Jurkat, Clone E6-1 (cell line): ENCODE measurements around the gene ARID1B.

Experiments used
- DNase-seq: peaks from one replicate; pipeline ENCODE4 v3.0.0-alpha.2; 2011; ENCODE audit warnings: low read depth, low spot score
- H3K4me3 ChIP-seq: 2 replicates; pipeline ENCODE4 v1.5.1; 2011; ENCODE audit warnings: mild to moderate bottlenecking, low read length, control low read depth, moderate library complexity

Gene ARID1B

DNA sequence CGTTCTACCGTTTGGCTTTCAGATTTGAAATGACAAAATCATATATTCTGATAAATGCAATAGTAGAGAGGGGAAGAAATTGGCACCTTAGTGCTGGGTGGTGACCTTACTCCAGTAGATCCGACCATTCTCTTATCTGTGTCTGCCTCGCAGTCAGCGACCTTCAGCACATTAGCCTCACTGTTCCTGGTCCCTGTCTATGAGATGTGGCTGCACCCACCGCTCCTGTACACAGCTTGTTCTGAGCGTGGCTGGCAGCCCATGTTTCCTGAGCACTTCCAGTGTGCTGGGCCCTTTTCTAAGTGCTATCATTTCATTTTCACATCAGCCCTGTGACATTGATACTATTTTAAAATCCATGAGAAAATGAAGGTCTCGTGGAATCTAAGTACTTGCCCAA is 408.0 kb downstream of the ARID1B start:
- no peak for DNase-seq
- no peak overlapping the region for H3K4me3 ChIP-seq

DNA sequence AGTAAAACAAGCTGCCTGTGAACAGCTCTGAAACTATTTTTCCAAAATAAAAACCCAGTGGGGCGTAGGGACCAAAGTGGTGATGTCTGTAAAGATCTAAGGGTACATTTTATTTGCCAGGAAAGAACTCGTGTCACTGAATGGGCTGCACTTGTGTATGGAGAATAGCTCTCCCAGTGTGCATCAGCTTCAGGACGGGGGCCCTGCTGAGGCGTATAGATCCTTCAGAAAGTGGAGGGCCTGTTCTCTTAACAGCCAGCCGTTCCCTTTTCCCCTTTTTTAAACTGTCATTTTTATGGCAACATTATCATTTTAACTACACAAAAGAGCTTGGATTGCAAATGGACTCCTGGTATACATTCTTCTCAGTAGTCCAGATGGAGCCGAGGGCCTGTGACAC is 408.8 kb downstream of the ARID1B start:
- no peak for DNase-seq
- no peak overlapping the region for H3K4me3 ChIP-seq

DNA sequence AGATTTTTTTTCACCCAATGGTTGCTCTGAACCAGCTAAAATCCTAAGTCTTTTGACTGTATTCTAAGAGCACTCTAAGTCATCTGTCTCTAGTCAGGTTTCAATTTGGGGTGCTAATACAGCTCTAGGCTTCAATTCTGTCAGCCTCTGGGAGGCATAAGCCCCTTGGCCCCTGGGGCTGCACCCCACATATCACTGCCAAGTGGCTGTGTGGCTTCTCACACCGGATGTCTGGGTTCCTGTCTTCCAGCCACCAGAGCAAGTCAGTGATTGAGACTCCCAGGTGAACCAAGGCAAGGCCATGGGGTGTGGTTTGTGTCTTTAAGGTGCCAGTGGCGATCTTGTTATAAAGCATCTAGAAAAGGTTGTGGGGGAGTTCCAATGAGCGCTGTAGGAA is 409.6 kb downstream of the ARID1B start:
- H3K4me3 ChIP-seq: no peak overlapping the region
- DNase-seq: peak; percentile 7

DNA sequence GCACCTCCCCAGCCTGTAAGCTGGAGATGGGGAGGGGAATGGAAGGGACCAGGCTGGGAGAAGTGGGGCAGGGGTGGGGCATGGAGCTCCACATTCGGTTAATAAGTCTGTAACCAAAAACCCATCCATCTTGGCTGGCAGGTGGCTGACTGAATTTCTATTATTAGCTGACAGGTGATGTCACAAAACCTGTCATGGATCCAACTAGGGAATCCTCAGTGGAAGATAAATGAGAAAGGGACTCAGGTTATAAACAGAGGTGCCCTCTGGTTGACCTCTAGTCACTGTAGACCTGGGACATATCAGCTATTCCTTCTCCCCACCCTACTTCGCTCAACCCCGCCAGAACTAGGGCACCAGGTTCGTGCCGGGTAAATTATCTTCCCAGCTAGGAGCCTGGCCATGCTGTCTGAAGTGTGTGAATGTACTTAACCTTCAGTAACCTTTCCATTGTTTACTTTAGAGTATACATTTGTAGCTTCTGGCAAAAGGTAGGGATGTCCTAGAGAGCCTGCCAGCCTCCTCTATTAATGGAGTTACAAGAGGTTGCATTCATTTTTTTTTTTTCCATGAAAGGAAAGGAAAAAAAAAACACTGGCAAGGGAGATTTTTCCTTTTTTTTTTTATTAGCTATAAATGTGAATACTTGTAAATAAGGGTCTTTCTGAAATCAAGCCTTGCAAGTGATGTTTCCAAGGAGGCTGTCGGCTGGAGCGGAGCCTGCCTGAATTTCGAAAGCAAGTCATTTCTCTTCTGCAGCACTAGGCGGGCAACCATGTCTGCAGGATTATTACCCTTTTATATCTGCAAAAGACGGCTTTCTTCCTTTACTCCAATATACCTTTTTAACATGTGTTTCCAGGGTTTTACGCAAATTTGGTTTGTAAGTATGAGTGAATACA is 410.3 kb downstream of the ARID1B start:
- no peak for DNase-seq
- no peak overlapping the region for H3K4me3 ChIP-seq

DNA sequence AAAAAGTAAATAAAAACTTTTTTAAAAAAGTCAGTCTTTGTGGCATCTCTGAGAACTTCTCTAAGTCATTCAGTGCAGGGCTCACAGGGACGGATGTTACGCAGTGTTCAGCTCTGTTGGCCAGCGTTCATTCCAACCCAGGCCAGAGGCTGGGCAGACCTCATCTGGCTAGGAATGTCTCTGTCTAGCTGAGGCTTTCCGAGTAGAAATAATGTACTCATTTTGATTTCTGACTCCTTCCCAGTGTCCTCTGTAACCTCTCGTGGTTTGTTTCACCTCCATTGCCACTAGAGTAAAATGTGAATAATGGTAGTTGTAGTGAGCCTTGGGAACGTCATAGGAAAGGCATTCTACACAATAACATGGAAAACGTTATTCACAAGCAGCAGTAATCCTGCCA is 411.0 kb downstream of the ARID1B start:
- no peak for DNase-seq
- no peak overlapping the region for H3K4me3 ChIP-seq

DNA sequence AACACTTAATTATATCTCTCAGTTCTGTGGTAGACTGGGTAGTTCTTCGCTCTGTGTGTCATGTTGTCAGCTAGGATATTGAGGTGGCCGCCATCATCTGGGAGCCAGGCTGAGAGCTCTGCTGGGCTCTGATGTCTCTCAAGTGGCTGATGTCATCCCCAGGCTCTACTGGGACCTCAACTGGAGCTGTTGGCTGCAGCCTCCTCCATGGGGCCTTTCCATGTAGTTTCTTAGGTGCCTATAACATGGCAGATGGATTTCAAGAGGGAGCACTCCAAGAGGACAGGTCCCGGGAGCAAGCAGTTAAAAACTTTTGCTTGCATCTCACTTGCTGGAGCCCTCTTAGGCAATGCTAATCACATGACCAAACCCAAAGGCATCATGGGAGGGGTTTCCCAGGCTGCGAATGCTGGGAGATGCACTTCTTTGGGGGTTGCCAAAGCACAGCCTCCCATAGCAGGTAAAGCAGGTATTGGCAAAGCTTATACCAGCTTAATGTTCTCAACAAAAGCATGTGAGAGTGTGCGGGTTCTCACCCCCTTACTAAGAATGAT is 416.3 kb downstream of the ARID1B start:
- DNase-seq: no peak
- no peak overlapping the region for H3K4me3 ChIP-seq

DNA sequence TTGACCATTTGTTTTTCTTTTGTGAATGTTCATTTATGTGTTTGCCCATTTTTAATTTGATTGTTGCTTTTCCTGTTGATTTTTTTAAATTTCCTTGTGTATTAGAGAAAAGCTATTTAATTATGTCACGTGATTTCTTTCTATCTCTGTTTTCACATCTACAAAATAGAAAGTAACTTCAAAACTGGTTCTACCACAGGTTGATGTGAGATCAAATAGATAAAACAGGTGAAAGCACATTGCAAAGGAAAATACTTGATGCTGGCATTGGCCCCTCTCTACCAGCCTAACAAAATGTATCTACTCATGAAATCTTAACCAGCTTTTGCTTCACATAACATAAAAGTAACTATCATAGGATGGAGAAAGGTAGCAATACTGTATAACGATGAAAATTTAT is 416.9 kb downstream of the ARID1B start:
- DNase-seq: no peak
- no peak overlapping the region for H3K4me3 ChIP-seq

DNA sequence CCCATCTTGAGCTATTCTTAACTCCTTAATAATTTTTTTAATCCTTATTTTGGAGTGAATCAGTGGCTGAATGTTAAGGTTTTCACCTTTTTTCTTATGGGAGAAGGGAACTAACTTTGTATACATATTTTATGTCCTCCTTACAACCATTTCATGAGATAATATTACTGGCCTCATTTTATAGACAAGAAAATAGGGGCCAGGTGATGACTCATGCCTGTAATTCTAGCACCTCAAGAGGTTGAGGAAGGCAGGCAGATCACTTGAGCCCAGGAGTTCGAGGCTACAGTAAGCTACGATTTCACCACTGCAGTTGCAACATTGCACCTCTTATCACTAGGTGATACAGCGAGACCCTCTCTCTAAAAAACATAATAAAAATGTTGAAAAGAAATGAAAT is 417.5 kb downstream of the ARID1B start:
- no peak overlapping the region for H3K4me3 ChIP-seq
- DNase-seq: no peak

DNA sequence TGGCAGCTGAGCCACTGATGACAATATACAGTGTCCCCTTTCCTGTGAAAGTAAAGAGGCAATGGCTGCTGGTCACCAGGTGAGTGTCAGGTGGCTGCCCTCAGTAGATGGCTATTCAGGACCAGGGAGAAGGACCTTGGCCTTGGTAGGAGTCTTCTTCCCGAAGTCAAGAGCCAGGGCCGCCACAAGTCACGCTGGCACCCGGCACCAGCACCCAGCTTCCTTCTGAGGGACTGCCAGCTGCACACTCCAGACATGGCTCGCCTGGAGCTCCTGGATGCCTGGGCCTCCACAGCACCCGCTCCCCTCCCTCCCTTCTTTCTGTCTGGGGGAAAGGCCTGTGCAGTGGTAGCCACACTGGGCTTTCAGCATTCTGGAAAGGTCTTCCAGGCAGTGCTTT is 419.2 kb downstream of the ARID1B start:
- no peak for DNase-seq
- no peak overlapping the region for H3K4me3 ChIP-seq

DNA sequence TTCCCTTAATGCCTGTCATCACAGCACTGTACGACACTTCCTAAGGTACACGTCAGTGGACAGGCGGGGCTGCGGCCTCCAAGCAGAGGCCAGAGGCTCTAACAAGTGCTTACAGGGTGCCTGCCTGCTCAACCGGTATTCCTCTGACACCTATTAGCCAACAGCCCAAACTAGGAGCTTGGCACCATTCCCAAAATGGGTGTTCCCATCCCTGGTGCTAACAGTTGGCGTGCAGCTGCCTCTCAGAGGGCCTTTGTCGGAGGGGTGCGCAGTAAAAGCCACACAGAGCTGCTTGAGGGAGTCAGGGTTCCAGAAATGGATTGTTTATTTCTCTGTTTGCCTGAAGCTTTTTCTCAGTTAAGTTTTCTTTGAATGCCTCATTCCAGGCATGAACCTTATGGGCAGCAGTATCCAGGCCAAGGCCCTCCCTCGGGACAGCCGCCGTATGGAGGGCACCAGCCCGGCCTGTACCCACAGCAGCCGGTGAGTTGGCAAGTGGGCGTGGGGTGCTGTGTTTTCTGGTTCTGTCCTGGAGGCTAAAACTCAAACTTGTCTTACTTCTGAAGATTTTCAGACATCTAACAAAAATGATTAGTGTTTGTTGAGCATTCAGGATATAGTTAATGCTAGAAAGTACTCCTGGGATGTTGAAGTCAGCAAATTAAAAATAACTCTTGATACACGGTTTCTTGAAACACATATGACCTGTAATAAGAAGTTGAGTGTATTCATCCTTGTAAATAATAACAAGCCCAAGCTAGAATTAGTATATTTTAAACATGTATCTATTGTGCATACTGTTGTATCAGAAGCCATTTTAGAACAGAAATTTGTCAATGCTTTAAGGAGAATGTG is 421.5 kb downstream of the ARID1B start:
- H3K4me3 ChIP-seq: no peak overlapping the region
- DNase-seq: no peak

DNA sequence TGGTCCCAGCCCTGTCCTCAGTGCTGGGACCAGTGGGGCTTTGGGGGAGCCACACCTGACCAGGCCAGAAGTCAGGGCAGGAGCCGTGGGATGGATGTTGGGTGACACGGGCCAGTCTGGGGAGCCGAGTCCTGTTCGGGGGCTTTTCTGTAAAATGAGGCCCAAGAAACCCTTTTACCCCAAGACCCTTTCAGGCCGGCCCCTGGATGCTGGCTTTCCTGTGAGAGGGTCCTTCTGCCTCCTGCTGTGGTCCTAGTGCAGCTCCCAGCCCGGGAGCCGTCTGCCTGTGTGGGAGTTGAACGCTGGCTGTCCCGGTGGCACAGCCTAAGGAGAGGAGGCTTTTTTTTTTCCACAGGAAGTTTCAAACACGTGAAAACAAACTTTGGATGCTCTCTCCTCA is 422.9 kb downstream of the ARID1B start:
- no peak overlapping the region for H3K4me3 ChIP-seq
- DNase-seq: no peak

DNA sequence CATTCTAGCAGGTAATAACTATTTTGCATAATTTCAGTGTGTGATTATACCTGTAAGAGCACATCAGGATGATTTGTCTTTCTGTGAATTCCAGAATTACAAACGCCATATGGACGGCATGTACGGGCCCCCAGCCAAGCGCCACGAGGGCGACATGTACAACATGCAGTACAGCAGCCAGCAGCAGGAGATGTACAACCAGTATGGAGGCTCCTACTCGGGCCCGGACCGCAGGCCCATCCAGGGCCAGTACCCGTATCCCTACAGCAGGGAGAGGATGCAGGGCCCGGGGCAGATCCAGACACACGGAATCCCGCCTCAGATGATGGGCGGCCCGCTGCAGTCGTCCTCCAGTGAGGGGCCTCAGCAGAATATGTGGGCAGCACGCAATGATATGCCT is 423.4 kb downstream of the ARID1B start:
- DNase-seq: no peak
- no peak overlapping the region for H3K4me3 ChIP-seq

DNA sequence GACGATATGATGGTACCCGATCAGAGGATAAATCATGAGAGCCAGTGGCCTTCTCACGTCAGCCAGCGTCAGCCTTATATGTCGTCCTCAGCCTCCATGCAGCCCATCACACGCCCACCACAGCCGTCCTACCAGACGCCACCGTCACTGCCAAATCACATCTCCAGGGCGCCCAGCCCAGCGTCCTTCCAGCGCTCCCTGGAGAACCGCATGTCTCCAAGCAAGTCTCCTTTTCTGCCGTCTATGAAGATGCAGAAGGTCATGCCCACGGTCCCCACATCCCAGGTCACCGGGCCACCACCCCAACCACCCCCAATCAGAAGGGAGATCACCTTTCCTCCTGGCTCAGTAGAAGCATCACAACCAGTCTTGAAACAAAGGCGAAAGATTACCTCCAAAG is 423.9 kb downstream of the ARID1B start:
- H3K4me3 ChIP-seq: no peak overlapping the region
- no peak for DNase-seq

DNA sequence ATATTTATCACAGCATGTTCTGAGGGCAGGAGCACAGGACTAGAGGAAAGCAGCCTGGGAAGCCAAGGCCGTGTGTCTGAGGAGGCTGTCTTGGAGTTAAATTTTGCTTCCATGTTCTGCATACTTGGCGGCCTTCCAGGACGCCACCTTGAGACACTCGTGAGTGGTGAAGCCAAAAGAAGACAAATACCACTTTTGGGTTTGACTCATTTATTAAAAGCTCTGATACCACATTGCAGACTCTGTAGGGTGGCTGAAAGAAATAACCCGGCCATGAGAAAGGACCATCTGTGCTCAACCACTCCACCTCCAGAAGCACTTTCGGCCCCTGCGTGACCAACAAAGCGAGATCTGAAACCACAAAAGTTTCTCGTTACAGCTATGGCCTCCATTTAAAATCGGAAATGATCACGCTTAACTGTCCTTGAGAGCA is 426.1 kb downstream of the ARID1B start:
- no peak for DNase-seq
- no peak overlapping the region for H3K4me3 ChIP-seq

DNA sequence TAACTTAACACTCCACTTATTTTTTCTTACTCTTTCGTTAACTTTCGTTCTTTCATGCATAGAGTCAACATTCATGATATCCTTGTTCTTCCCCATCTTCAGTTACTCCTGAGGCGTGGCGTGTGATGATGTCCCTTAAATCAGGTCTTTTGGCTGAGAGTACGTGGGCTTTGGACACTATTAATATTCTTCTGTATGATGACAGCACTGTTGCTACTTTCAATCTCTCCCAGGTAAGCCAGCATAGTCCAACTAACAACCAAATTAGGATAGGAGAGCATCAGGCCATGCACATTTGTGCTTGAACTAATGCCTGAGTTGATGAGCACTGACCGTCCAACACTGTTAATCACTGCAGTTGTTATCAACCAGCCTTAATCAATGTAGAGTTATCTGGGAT is 426.6 kb downstream of the ARID1B start:
- no peak overlapping the region for H3K4me3 ChIP-seq
- no peak for DNase-seq

DNA sequence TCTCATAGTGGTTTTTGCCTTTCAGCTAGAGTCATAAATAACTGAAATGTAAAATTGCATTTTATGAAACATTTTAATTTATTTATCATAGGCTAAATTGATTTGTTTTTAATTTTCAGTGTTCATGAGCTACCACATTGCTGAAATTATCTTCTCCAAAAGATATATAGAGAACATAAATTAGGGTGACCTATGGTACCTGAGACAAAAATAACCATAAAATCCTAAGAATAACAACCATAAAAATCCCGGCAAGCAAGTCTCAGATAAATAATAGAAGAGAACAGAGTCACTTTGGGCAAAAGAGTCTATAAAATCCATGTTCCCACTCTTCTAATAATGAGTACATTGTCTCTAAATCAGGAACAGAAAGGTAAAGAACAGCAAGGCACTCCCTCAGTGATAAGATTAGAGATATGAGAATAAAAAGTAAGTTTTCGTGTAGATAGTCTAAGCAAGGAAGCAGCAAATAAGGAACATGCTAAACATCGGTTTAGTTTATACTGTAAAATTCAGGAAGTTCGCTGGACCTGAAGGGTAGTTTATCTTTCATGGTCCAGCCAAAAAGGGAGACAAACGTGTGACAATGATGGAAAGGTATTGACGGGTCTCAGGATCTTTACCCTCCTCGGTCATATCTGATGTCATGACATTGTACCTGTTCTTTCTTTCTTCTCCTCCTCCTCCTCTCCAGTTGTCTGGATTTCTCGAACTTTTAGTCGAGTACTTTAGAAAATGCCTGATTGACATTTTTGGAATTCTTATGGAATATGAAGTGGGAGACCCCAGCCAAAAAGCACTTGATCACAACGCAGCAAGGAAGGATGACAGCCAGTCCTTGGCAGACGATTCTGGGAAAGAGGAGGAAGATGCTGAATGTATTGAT is 428.5 kb downstream of the ARID1B start:
- H3K4me3 ChIP-seq: no peak overlapping the region
- DNase-seq: no peak

DNA sequence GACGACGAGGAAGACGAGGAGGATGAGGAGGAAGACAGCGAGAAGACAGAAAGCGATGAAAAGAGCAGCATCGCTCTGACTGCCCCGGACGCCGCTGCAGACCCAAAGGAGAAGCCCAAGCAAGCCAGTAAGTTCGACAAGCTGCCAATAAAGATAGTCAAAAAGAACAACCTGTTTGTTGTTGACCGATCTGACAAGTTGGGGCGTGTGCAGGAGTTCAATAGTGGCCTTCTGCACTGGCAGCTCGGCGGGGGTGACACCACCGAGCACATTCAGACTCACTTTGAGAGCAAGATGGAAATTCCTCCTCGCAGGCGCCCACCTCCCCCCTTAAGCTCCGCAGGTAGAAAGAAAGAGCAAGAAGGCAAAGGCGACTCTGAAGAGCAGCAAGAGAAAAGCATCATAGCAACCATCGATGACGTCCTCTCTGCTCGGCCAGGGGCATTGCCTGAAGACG is 429.2 kb downstream of the ARID1B start:
- DNase-seq: no peak
- no peak overlapping the region for H3K4me3 ChIP-seq

DNA sequence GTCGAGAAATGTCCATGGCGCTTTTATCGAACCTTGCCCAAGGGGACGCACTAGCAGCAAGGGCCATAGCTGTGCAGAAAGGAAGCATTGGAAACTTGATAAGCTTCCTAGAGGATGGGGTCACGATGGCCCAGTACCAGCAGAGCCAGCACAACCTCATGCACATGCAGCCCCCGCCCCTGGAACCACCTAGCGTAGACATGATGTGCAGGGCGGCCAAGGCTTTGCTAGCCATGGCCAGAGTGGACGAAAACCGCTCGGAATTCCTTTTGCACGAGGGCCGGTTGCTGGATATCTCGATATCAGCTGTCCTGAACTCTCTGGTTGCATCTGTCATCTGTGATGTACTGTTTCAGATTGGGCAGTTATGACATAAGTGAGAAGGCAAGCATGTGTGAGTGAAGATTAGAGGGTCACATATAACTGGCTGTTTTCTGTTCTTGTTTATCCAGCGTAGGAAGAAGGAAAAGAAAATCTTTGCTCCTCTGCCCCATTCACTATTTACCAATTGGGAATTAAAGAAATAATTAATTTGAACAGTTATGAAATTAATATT is 430.4 kb downstream of the ARID1B start:
- no peak for DNase-seq
- H3K4me3 ChIP-seq: no peak overlapping the region
